K562 (cell line): Measurements from ENCODE around the gene DOP1A. TPM values are rescaled to one million over a fixed set of nuclear protein-coding genes. Genes with fewer than 3 reads are reported as not detected.
A peak's percentile ranks its signal among the peaks of the same experiment; 100 is the strongest.

Experiments used
- ATAC-seq: fragments of 200-7000 bp; cut with Tn5 transposase; 3 replicates; pipeline ENCODE4 v1.9.1; 2020; ENCODE audit warnings: moderate library complexity
- BruUV-seq: library from RNA; stranded (reverse); fragments of 400-500 nt; replicated peaks from 2 replicates; lab custom pipeline; 2021; lab: Mats Ljungman, UMichigan
- CTCF ChIA-PET: fragments of 300-600 bp; formaldehyde crosslinking; extraction: SDS; loops from one replicate; lab custom pipeline; 2021; ENCODE audit warnings: low intra/inter-chr PET ratio; lab: Yijun Ruan, JAX
- POLR2A ChIA-PET: fragments of 300-600, 350-650 bp; sonication (Branson Sonifier 250); formaldehyde crosslinking; extraction: SDS; loops from one replicate; lab custom pipeline; 2021; ENCODE audit warnings: antibody characterized with exemption, inconsistent platforms; lab: Yijun Ruan, JAX
- DNase-seq, 4 experiments: peaks; one replicate each; pipeline versions ENCODE4 v3.0.0 to v3.0.0-alpha.2; 2011 to 2018; ENCODE audit warnings: low spot score in 3 of 4, mixed read lengths in 3 of 4; ENCODE audit errors: extremely low read depth in 1 of 4
- FAIRE-seq: peaks from 2 replicates; lab custom pipeline; 2011; peaks lifted over from hg19 to GRCh38; lab: Jason Lieb, UNC
- H2AFZ ChIP-seq: 2 replicates; pipeline ENCODE4 v1.6.0; 2011; ENCODE audit warnings: low read depth, low read length, control low read depth, inconsistent platforms
- H3K27ac ChIP-seq: fragments of 200-600 bp; 3 replicates; pipeline ENCODE4 v1.8.0; 2011; ENCODE audit warnings: low read depth, mild to moderate bottlenecking, control low read depth, inconsistent platforms, low read length, moderate library complexity, mixed read lengths; ENCODE audit errors: extremely low read depth
- H3K27me3 ChIP-seq, 2 experiments: fragments of 300-600 bp in 1 of 2; 2 replicates in 1 of 2; 3 replicates in 1 of 2; pipeline versions ENCODE4 v1.6.0 to v1.8.0; 2011; ENCODE audit warnings: inconsistent platforms in 2 of 2, low read length in 2 of 2, mild to moderate bottlenecking in 1 of 2, mixed read lengths in 1 of 2, moderate library complexity in 1 of 2; ENCODE audit not compliant: control insufficient read depth in 2 of 2, insufficient read depth in 2 of 2
- H3K36me3 ChIP-seq: fragments of 300-600 bp; 3 replicates; pipeline ENCODE4 v1.8.0; 2011; ENCODE audit warnings: mild to moderate bottlenecking, low read length, inconsistent platforms; ENCODE audit not compliant: control insufficient read depth, insufficient read depth
- H3K4me1 ChIP-seq, 2 experiments: fragments of 200-600 bp in 1 of 2; replicated peaks in 1 of 2; 2 replicates in 1 of 2; 3 replicates in 1 of 2; pipeline versions ENCODE4 v1.5.1 to v1.8.0; 2011; ENCODE audit warnings: inconsistent platforms in 2 of 2, low read length in 2 of 2, mild to moderate bottlenecking in 1 of 2, mixed read lengths in 1 of 2, moderate library complexity in 1 of 2; ENCODE audit not compliant: control insufficient read depth in 2 of 2, insufficient read depth in 2 of 2
- H3K4me2 ChIP-seq: 2 replicates; pipeline ENCODE4 v1.6.1; 2011; ENCODE audit warnings: low read length, control low read depth, inconsistent platforms, mixed read lengths; ENCODE audit not compliant: insufficient read depth
- H3K4me3 ChIP-seq: fragments of 200-600 bp; sonication (generic), shearing (Covaris generic); 2 replicates; pipeline ENCODE4 v1.5.1; 2016; ENCODE audit warnings: control low read depth, inconsistent platforms
- H3K79me2 ChIP-seq: fragments of 200-600 bp; 3 replicates; pipeline ENCODE4 v1.8.0; 2011; ENCODE audit warnings: low read length, inconsistent platforms; ENCODE audit not compliant: control insufficient read depth, insufficient read depth
- H3K9ac ChIP-seq, 2 experiments: 2 replicates each; pipeline versions ENCODE4 v1.6.0 to v1.6.1; 2011; ENCODE audit warnings: low read depth in 2 of 2, low read length in 2 of 2, control low read depth in 1 of 2, inconsistent platforms in 1 of 2, mild to moderate bottlenecking in 1 of 2, mixed read lengths in 1 of 2; ENCODE audit not compliant: insufficient read depth in 1 of 2
- H3K9me1 ChIP-seq: one replicate; pipeline ENCODE4 v1.6.0; 2011; ENCODE audit warnings: inconsistent platforms, mild to moderate bottlenecking, low read length, moderate library complexity; ENCODE audit not compliant: control insufficient read depth, insufficient read depth
- H3K9me3 ChIP-seq: replicated peaks from 2 replicates; pipeline ENCODE4 v1.5.1; 2011; ENCODE audit warnings: low read depth, low read length, inconsistent platforms; ENCODE audit not compliant: control insufficient read depth, insufficient read depth
- H4K20me1 ChIP-seq: replicated peaks from 2 replicates; pipeline ENCODE4 v1.6.1; 2011; ENCODE audit warnings: low read length, inconsistent platforms, mixed read lengths; ENCODE audit not compliant: control insufficient read depth, insufficient read depth
- CC2D1A ChIP-seq: fragments of 450-650 bp; IDR thresholded peaks from 2 replicates; pipeline ENCODE4 v1.6.1; 2017; ENCODE audit warnings: mild to moderate bottlenecking
- EGR1 ChIP-seq: fragments of 450-650 bp; conservative IDR thresholded peaks from 2 replicates; pipeline ENCODE4 v1.6.1; 2017; ENCODE audit warnings: mild to moderate bottlenecking
- FOXK1 ChIP-seq: sonication (generic); formaldehyde crosslinking; IDR thresholded peaks from 2 replicates; pipeline ENCODE4 v1.8.0; 2022; ENCODE audit warnings: missing genetic modification reagents, mild to moderate bottlenecking, borderline replicate concordance
- GATAD2B ChIP-seq: fragments of 450-650 bp; IDR thresholded peaks from 2 replicates; pipeline ENCODE4 v1.6.1; 2017; ENCODE audit warnings: mild to moderate bottlenecking, borderline replicate concordance
- GTF2E2 ChIP-seq: fragments of 200-800 bp; sonication (Bioruptor generic); IDR thresholded peaks from 2 replicates; pipeline ENCODE4 v1.6.1; 2016; ENCODE audit warnings: missing genetic modification characterization, missing compliant biosample characterization
- HDAC3 ChIP-seq: fragments of 450-650 bp; IDR thresholded peaks from 2 replicates; pipeline ENCODE4 v1.6.1; 2018; ENCODE audit warnings: borderline replicate concordance, mild to moderate bottlenecking, moderate library complexity; ENCODE audit not compliant: partially characterized antibody
- MAZ ChIP-seq, 2 experiments: fragments of 450-650 bp in 1 of 2; sonication (generic) in 1 of 2; formaldehyde crosslinking; IDR thresholded peaks in 1 of 2; conservative IDR thresholded peaks in 1 of 2; 2 replicates each; pipeline versions ENCODE4 v1.4.0 to v1.5.0; 2020; ENCODE audit warnings: mild to moderate bottlenecking in 1 of 2, missing genetic modification reagents in 1 of 2
- MYC ChIP-seq, 2 experiments: fragments of 250-450 bp in 1 of 2; sonication (Bioruptor Pico) in 1 of 2; IDR thresholded peaks; 2 replicates each; pipeline versions ENCODE4 v1.5.1 to v1.6.1; 2012 to 2021; ENCODE audit warnings: low read depth in 2 of 2, borderline replicate concordance in 1 of 2, improper control_type of control experiment in 1 of 2, low read length in 1 of 2, mild to moderate bottlenecking in 1 of 2, moderate library complexity in 1 of 2
- NBN ChIP-seq: fragments of 450-650 bp; IDR thresholded peaks from 2 replicates; pipeline ENCODE4 v1.6.1; 2016; ENCODE audit warnings: low read depth, mild to moderate bottlenecking
- NCOA2 ChIP-seq, 2 experiments: fragments of 450-650 bp; IDR thresholded peaks; 2 replicates each; pipeline ENCODE4 v1.6.1; 2018; ENCODE audit warnings: mild to moderate bottlenecking in 2 of 2, moderate library complexity in 1 of 2; ENCODE audit not compliant: partially characterized antibody in 2 of 2
- NFIC ChIP-seq: fragments of 450-650 bp; IDR thresholded peaks from 2 replicates; pipeline ENCODE4 v1.6.1; 2017; ENCODE audit warnings: mild to moderate bottlenecking, inconsistent platforms
- NFIX ChIP-seq: fragments of 250-450 bp; sonication (Bioruptor Pico); IDR thresholded peaks from 2 replicates; pipeline ENCODE4 v1.4.0; 2020; ENCODE audit warnings: low read depth, mild to moderate bottlenecking, moderate library complexity
- NR3C1 ChIP-seq: sonication (generic); formaldehyde crosslinking; IDR thresholded peaks from 2 replicates; pipeline ENCODE4 v1.8.1; 2022; ENCODE audit warnings: missing genetic modification reagents
- POLR2AphosphoS5 ChIP-seq: IDR thresholded peaks from 2 replicates; pipeline ENCODE4 v1.6.1; 2011; ENCODE audit warnings: mild to moderate bottlenecking, low read depth, low read length, moderate library complexity; ENCODE audit not compliant: control insufficient read depth, insufficient read depth
- RAD21 ChIP-seq, 2 experiments: fragments of 250-450 bp in 1 of 2; fragments of 450-650 bp in 1 of 2; sonication (Bioruptor Pico) in 1 of 2; formaldehyde crosslinking in 1 of 2; IDR thresholded peaks in 1 of 2; conservative IDR thresholded peaks in 1 of 2; 2 replicates each; pipeline versions ENCODE4 v1.4.0 to v1.8.0; 2020 to 2022; ENCODE audit warnings: mild to moderate bottlenecking in 2 of 2, moderate library complexity in 1 of 2
- RUNX1 ChIP-seq: sonication (generic); IDR thresholded peaks from 2 replicates; pipeline ENCODE4 v1.6.1; 2016; ENCODE audit warnings: antibody characterized with exemption, low read depth
- SMARCA4 ChIP-seq: fragments of 450-650 bp; IDR thresholded peaks from 2 replicates; pipeline ENCODE4 v1.6.1; 2016
- SMC3 ChIP-seq: conservative IDR thresholded peaks from 2 replicates; pipeline ENCODE4 v1.6.1; 2011; ENCODE audit warnings: low read depth, low read length, improper control_type of control experiment; ENCODE audit not compliant: insufficient read depth
- SP1 ChIP-seq: sonication (generic); formaldehyde crosslinking; IDR thresholded peaks from 2 replicates; pipeline ENCODE4 v1.8.1; 2022; ENCODE audit warnings: mild to moderate bottlenecking, missing genetic modification reagents
- SRSF3 ChIP-seq: fragments of 200-400 bp; formaldehyde crosslinking; IDR thresholded peaks from 2 replicates; pipeline ENCODE4 v1.6.1; 2016; ENCODE audit warnings: mild to moderate bottlenecking, low read length, moderate library complexity; ENCODE audit not compliant: insufficient read depth
- STAG1 ChIP-seq: sonication (generic); formaldehyde crosslinking; IDR thresholded peaks from 2 replicates; pipeline ENCODE4 v1.5.0; 2020; ENCODE audit warnings: missing genetic modification reagents, borderline replicate concordance
- TFAM ChIP-seq: fragments of 250-450 bp; sonication (Bioruptor Pico); conservative IDR thresholded peaks from 2 replicates; pipeline ENCODE4 v1.5.0; 2021; ENCODE audit warnings: mild to moderate bottlenecking, moderate library complexity
- ZNF23 ChIP-seq: fragments of 250-450 bp; sonication (Bioruptor Pico); IDR thresholded peaks from 2 replicates; pipeline ENCODE4 v1.4.0; 2020; ENCODE audit warnings: mild to moderate bottlenecking
- WGBS: fragments of 100-300 bp; shearing (Covaris generic); methylation state at CpG from one replicate; pipeline ENCODE4 v1.1.6; 2016; ENCODE audit warnings: low coverage, mixed read lengths; ENCODE audit not compliant: insufficient coverage; ENCODE audit errors: missing lambda C conversion rate; 5-methylcytosine and 5-hydroxymethylcytosine counted together
- in situ Hi-C: fragments of 300-500 bp; cut with MboI; formaldehyde crosslinking; loops from 4 replicates; pipeline ENCODE4 v1.15.0; 2018; ENCODE audit warnings: inconsistent platforms, mixed read lengths
- intact Hi-C: fragments of 100-400 bp; cut with micrococcal nuclease; formaldehyde crosslinking; loops from 2 replicates; pipeline ENCODE4 v1.14.2; 2022
- polyA plus RNA-seq, 8 experiments: library from polyadenylated mRNA; depleted of rRNA in 4 of 8; stranded (reverse) in 5 of 8; unstranded in 3 of 8; fragments of >200 nt; fragmentation: Nextera tagmentation in 2 of 8; fragmentation: Illumina TruSeq in 1 of 8; extraction: Ambion mirVana in 2 of 8; extraction: Trizol in 1 of 8; gene quantifications; 2 replicates each; pipeline versions ENCODE4 v1.2.1 to v1.2.3, GENCODE V29; 2011 to 2014; ENCODE audit warnings: inconsistent platforms in 1 of 8, missing spikeins in 1 of 8
- total RNA-seq, 7 experiments: library from RNA; depleted of rRNA in 6 of 7; stranded (reverse); fragments of >200 nt in 6 of 7; fragmentation: Illumina TruSeq in 2 of 7; extraction: Trizol in 2 of 7; gene quantifications; 2 replicates each; pipeline versions ENCODE4 v1.2.1 to v1.2.3, GENCODE V29; 2011 to 2021; ENCODE audit warnings: low replicate concordance in 1 of 7

Gene DOP1A
- total and polyA plus RNA-seq, 9 of the 15 experiments (the other 6 are each of a cell fraction or from before 2014, with no cell fraction given), result 0.75 to 10.5 (median 4.4) TPM

DNA sequence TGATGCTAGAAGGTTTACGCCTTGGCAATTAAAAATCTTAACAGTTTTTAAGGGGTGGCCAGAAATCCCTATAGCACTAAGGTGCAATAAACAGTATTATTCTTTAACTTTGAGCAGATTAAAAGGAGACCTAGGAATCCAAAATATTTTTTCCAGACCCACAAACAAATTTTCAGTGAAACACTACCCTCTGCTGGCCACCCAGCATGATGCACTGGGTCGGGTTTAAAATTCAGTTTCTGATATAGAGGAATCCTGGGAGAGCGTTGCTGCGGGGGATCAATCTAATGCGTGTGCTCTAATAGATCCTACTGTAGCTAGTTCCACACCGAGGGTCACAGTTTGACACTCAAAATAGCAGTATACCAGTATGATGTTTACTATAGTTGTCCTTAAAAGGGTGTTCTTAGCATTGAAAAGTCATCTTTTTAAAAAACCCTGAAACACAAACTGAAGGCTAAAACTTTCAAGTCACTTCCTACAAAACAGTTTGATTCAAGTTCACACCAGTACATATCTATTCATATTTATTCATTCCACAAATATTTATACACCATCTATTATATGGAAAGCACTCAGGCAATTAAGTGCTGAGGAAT is 12.0 kb upstream of the DOP1A start:
- in situ Hi-C loops, result loop anchor here (5.0 to 25.0 kb wide), 3 partner anchors 311 to 803 kb away; no protein-coding TSS in a partner anchor
- H3K4me2 ChIP-seq, result no peak overlapping the region
- peak; percentile 79 for ATAC-seq
- no peak for TF ChIP-seq GTF2E2 (tag)
- no peak for TF ChIP-seq NFIC
- TF ChIP-seq SP1 (CRISPR knock-in tag), result no peak
- no peak for TF ChIP-seq NCOA2 (IDR thresholded peaks at IDR 0.05; ENCODE audit: partially characterized antibody in 2 of 2)
- no peak for TF ChIP-seq HDAC3
- TF ChIP-seq CC2D1A, result 0 out of 2 replicates have a peak, but pooled peaks have one; percentile 33
- peak; percentile 70 for TF ChIP-seq SMC3
- TF ChIP-seq SMARCA4, result no peak
- TF ChIP-seq TFAM (CRISPR knock-in tag), result no peak
- no peak for TF ChIP-seq NBN
- TF ChIP-seq ZNF23 (CRISPR knock-in tag), result no peak
- no peak for TF ChIP-seq MYC (IDR thresholded peaks at IDR 0.05; ENCODE audit: low read depth, low read length)
- TF ChIP-seq MYC (CRISPR knock-in tag; IDR thresholded peaks at IDR 0.05; ENCODE audit: borderline replicate concordance, low read depth), result no peak
- TF ChIP-seq RUNX1, result no peak
- TF ChIP-seq POLR2AphosphoS5, result no peak
- no peak for TF ChIP-seq EGR1
- TF ChIP-seq NR3C1 (CRISPR knock-in tag), result no peak
- no peak for TF ChIP-seq SRSF3
- TF ChIP-seq STAG1 (CRISPR knock-in tag), result peak; percentile 25; the same call in 1 of the 2 replicates
- TF ChIP-seq FOXK1 (CRISPR knock-in tag), result no peak
- no peak for TF ChIP-seq NFIX (CRISPR knock-in tag)
- TF ChIP-seq MAZ (CRISPR knock-in tag; conservative IDR thresholded peaks at IDR 0.05 in 1 of 2, IDR thresholded peaks at IDR 0.05 in 1 of 2), result no peak
- TF ChIP-seq RAD21 (CRISPR knock-in tag; conservative IDR thresholded peaks at IDR 0.05 in 1 of 2, IDR thresholded peaks at IDR 0.05 in 1 of 2), result peak; percentile 84 to 87
- no peak for TF ChIP-seq GATAD2B

More for the DNA sequence above, 12.0 kb upstream of the DOP1A start:
- Histone ChIP-seq H3K9me1 (no peaks in the 10 kb centered on the region), H3K36me3 (peaks cover 46% of the 10 kb centered on the region; the same call in 2 of the 3 replicates), H2AFZ (no peak overlapping the region; the same call in 1 of the 2 replicates), H3K79me2 (no peaks in the 10 kb centered on the region), H3K9ac (no peak overlapping the region), H3K4me3 (no peak overlapping the region), H3K27ac (no peak overlapping the region), H4K20me1 (no peaks in the 10 kb centered on the region), H3K9me3 (no peaks in the 10 kb centered on the region), H3K27me3 (no peaks in the 10 kb centered on the region), H3K4me1 (no peaks in the 10 kb centered on the region; a peak in 2 of 5 replicates)
- 37% methylated on average over 6 of the region's 6 CpGs for WGBS
- ChIA-PET POLR2A (no interaction called here), CTCF (interaction anchor here (1.0 to 4.2 kb wide), 3 partner anchors 783 to 804 kb away, joined by 3 to 21 read pairs (median 17); no protein-coding TSS in a partner anchor)
- no TSS peak for BruUV-seq
- intact Hi-C loops, result loop anchor here (2.0 to 10.0 kb wide), 6 partner anchors 171 to 803 kb away; no protein-coding TSS in a partner anchor
- FAIRE-seq (peak; percentile 74), DNase-seq (peak; percentile 58 to 67 (median 59))
